CD14-positive monocyte (primary cell): ENCODE measurements around the gene FAM216A. TPM values are rescaled to one million over a fixed set of nuclear protein-coding genes. Genes with fewer than 3 reads are reported as not detected.
A peak's percentile ranks its signal among the peaks of the same experiment; 100 is the strongest.

Experiments
- DNase-seq, 3 donors: peaks; one replicate each; pipeline ENCODE4 v3.0.0-alpha.2; 2011 to 2022
- H2AFZ ChIP-seq: 2 replicates; pipeline ENCODE4 v1.6.0; 2012; ENCODE audit warnings: mild to moderate bottlenecking, low read depth, low read length, inconsistent platforms; ENCODE audit not compliant: insufficient read depth, poor library complexity, severe bottlenecking
- H3K27ac ChIP-seq, 2 donors: 1 replicate in 1 of 2; 2 replicates in 1 of 2; pipeline ENCODE4 v1.5.1; 2012 to 2013; ENCODE audit warnings: low read length in 2 of 2, control low read depth in 1 of 2, inconsistent platforms in 1 of 2, low read depth in 1 of 2, mild to moderate bottlenecking in 1 of 2
- H3K27me3 ChIP-seq, 2 donors: one replicate each; pipeline versions ENCODE4 v1.6.0 to v1.6.1; 2011 to 2013; ENCODE audit warnings: low read length in 2 of 2; ENCODE audit not compliant: control insufficient read depth in 2 of 2, insufficient read depth in 2 of 2
- H3K36me3 ChIP-seq, 2 donors: replicated peaks in 1 of 2; 1 replicate in 1 of 2; 2 replicates in 1 of 2; pipeline versions ENCODE4 v1.5.1 to v1.6.1; 2012 to 2013; ENCODE audit warnings: low read length in 2 of 2, control low read depth in 1 of 2, inconsistent platforms in 1 of 2, mild to moderate bottlenecking in 1 of 2; ENCODE audit not compliant: insufficient read depth in 2 of 2, control insufficient read depth in 1 of 2
- H3K4me1 ChIP-seq, 2 donors: 1 replicate in 1 of 2; 2 replicates in 1 of 2; pipeline versions ENCODE4 v1.5.1 to v1.6.1; 2012 to 2013; ENCODE audit warnings: low read length in 2 of 2, control low read depth in 1 of 2, inconsistent platforms in 1 of 2, mild to moderate bottlenecking in 1 of 2, moderate library complexity in 1 of 2; ENCODE audit not compliant: insufficient read depth in 2 of 2, control insufficient read depth in 1 of 2
- H3K4me2 ChIP-seq: replicated peaks from 2 replicates; pipeline ENCODE3; 2012; ENCODE audit warnings: low read length, moderate library complexity, mild to moderate bottlenecking; ENCODE audit not compliant: poor library complexity, severe bottlenecking; ENCODE audit errors: extremely low read depth
- H3K4me3 ChIP-seq, 3 experiments: fragments of 200-600 bp in 1 of 3; sonication (generic) in 1 of 3; replicated peaks in 1 of 3; 1 replicate in 2 of 3; 2 replicates in 1 of 3; pipeline ENCODE4 v1.5.1; 2011 to 2013; ENCODE audit warnings: low read length in 3 of 3, mild to moderate bottlenecking in 3 of 3, control low read depth in 2 of 3, low read depth in 2 of 3, inconsistent platforms in 1 of 3, moderate library complexity in 1 of 3
- H3K79me2 ChIP-seq: 2 replicates; pipeline ENCODE4 v1.6.0; 2012; ENCODE audit warnings: mild to moderate bottlenecking, control low read depth, inconsistent platforms, low read length, moderate library complexity; ENCODE audit not compliant: insufficient read depth
- H3K9ac ChIP-seq: 2 replicates; pipeline ENCODE4 v1.6.0; 2017; ENCODE audit warnings: low read length, mild to moderate bottlenecking; ENCODE audit not compliant: insufficient read depth, poor library complexity, severe bottlenecking
- H3K9me3 ChIP-seq, 2 donors: replicated peaks in 1 of 2; 1 replicate in 1 of 2; 2 replicates in 1 of 2; pipeline versions ENCODE4 v1.5.1 to v1.6.1; 2012 to 2013; ENCODE audit warnings: low read length in 2 of 2, control low read depth in 1 of 2; ENCODE audit not compliant: control insufficient read depth in 1 of 2, insufficient read depth in 1 of 2
- H4K20me1 ChIP-seq: 2 replicates; pipeline ENCODE4 v1.6.0; 2012; ENCODE audit warnings: mild to moderate bottlenecking, low read length, control low read depth, moderate library complexity; ENCODE audit not compliant: insufficient read depth
- H3K27ac Mint-ChIP-seq, 7 donors: one replicate each; pipeline ENCODE4 v1.8.0; 2020; ENCODE audit warnings: mild to moderate bottlenecking in 7 of 7, mixed read lengths in 7 of 7, moderate library complexity in 6 of 7, inconsistent platforms in 2 of 7
- H3K27me3 Mint-ChIP-seq, 3 donors: one replicate each; pipeline ENCODE4 v1.8.0; 2021 to 2022; ENCODE audit warnings: low read depth in 3 of 3, mild to moderate bottlenecking in 3 of 3, mixed read lengths in 3 of 3, moderate library complexity in 3 of 3, inconsistent platforms in 1 of 3
- H3K36me3 Mint-ChIP-seq, 2 donors: one replicate each; pipeline ENCODE4 v1.8.0; 2020; ENCODE audit warnings: mixed read lengths in 2 of 2, inconsistent platforms in 1 of 2, mild to moderate bottlenecking in 1 of 2
- H3K4me1 Mint-ChIP-seq: one replicate; pipeline ENCODE4 v1.8.0; 2020; ENCODE audit warnings: mild to moderate bottlenecking, mixed read lengths
- H3K4me3 Mint-ChIP-seq, 2 donors: one replicate each; pipeline ENCODE4 v1.8.0; 2020; ENCODE audit warnings: mild to moderate bottlenecking in 2 of 2, mixed read lengths in 2 of 2, moderate library complexity in 1 of 2
- H3K9me3 Mint-ChIP-seq, 7 donors: one replicate each; pipeline ENCODE4 v1.8.0; 2020 to 2022; ENCODE audit warnings: mixed read lengths in 7 of 7, mild to moderate bottlenecking in 6 of 7, moderate library complexity in 6 of 7, inconsistent platforms in 2 of 7
- WGBS: methylation state at CpG from one replicate; pipeline ENCODE4 v1.1.5; 2013; ENCODE audit warnings: missing lambda C conversion rate; ENCODE audit not compliant: insufficient coverage; 5-methylcytosine and 5-hydroxymethylcytosine counted together
- intact Hi-C, 2 donors: fragments of 100-400 bp; cut with micrococcal nuclease; formaldehyde crosslinking; loops; one replicate each; pipeline versions ENCODE4 v1.15.0 to v1.15.1; 2023
- polyA plus RNA-seq, 3 donors: library from polyadenylated mRNA; depleted of rRNA in 1 of 3; unstranded in 2 of 3; stranded (reverse) in 1 of 3; fragments of 300-500 nt in 2 of 3; fragments of >200 nt in 1 of 3; fragmentation: Illumina TruSeq in 2 of 3; gene quantifications; 1 replicate in 2 of 3; 2 replicates in 1 of 3; pipeline ENCODE4 v1.2.3, GENCODE V29; 2012 to 2021
- TF ChIP-seq, protein P1 (sequence below): fragments of 200-600 bp; IDR thresholded peaks from one replicate; pipeline ENCODE4 v1.8.0; 2022; ENCODE audit warnings: antibody characterized with exemption, mild to moderate bottlenecking

FAM216A gene
- polyA plus RNA-seq, 3 donors = 5.1 to 10.9 (median 6.2) TPM

DNA sequence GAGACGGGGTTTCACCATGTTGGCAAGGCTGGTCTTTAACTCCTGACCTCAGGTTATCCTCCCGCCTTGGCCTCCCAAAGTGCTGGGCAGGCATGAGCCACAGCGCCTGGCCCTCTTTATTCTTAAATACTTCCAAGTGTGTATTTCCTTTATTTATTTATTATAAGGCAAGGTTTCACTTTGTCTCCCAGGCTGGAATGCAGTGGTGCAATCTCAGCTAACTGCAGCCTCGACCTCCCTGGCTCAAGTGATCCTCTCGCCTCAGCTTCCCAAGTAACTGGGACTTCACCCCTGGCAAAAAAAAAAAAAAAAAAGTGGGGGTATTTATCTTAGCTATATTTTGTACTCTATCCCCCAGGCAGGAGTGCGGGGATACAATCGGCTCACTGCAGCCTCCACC, 6.8 kb downstream of the FAM216A start:
- peaks cover 0 to 5% of the 10 kb centered on the region in 2 donors for H3K36me3 ChIP-seq
- H3K27ac Mint-ChIP-seq = peak overlapping the region in 1 of 7 donors; percentile 50
- no peaks in the 10 kb centered on the region for H4K20me1 ChIP-seq
- H3K27me3 Mint-ChIP-seq = no peaks in the 10 kb centered on the region
- H3K4me1 Mint-ChIP-seq = no peaks in the 10 kb centered on the region
- H3K27me3 ChIP-seq = no peaks in the 10 kb centered on the region
- peaks cover 0 to 3% (median 0%) of the 10 kb centered on the region in 7 donors for H3K9me3 Mint-ChIP-seq
- peaks cover under 1% of the 10 kb centered on the region in 2 donors for H3K36me3 Mint-ChIP-seq
- no peak overlapping the region for H3K4me3 ChIP-seq
- H3K4me3 Mint-ChIP-seq = no peak overlapping the region
- H3K27ac ChIP-seq = no peak overlapping the region
- peaks cover 20% of the 10 kb centered on the region for H3K79me2 ChIP-seq
- DNase-seq = no peak
- no peaks in the 10 kb centered on the region for H3K4me1 ChIP-seq
- WGBS = no CpG with 5 or more reads among the region's 7 CpGs
- H2AFZ ChIP-seq = no peak overlapping the region
- TF ChIP-seq, protein P1, sequence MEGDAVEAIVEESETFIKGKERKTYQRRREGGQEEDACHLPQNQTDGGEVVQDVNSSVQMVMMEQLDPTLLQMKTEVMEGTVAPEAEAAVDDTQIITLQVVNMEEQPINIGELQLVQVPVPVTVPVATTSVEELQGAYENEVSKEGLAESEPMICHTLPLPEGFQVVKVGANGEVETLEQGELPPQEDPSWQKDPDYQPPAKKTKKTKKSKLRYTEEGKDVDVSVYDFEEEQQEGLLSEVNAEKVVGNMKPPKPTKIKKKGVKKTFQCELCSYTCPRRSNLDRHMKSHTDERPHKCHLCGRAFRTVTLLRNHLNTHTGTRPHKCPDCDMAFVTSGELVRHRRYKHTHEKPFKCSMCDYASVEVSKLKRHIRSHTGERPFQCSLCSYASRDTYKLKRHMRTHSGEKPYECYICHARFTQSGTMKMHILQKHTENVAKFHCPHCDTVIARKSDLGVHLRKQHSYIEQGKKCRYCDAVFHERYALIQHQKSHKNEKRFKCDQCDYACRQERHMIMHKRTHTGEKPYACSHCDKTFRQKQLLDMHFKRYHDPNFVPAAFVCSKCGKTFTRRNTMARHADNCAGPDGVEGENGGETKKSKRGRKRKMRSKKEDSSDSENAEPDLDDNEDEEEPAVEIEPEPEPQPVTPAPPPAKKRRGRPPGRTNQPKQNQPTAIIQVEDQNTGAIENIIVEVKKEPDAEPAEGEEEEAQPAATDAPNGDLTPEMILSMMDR = no peak
- H3K9ac ChIP-seq = no peak overlapping the region
- intact Hi-C loops = no loop called here
- H3K4me2 ChIP-seq = no peak overlapping the region
- no peaks in the 10 kb centered on the region for H3K9me3 ChIP-seq

DNA sequence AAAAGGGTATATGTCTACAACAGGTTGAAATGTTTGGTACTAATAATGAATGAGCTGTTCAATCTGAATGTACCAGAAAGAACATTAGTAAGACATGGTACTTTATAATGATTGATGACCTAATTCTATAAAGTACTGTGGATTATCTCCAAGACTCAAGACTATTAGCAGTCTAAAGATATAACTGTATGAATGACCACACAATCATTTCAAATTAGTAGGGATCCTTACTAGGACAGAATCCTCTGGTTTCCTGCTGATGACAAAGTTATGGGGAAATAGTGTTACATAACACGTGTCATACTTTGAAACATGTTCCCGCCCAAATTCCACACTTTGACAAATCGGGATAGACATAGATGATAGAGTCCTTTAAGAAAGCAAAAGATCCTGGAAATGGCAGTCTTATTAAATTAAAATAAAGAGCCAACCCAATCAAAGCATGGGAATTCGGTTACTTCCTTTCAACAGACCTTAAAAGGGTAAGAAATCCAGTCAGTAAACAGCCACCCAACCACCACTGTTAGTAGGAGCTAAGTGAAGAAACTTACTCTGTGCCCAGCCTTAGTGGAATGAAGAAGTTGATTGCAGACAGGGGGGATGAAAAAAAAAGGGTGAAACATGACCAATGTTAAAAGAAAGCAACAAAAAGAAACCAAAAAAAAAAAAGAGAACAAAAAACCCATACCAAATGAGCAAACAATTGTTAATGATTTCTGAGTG, 30.5 kb downstream of the FAM216A start:
- TF ChIP-seq, protein P1 = no peak
- Histone ChIP-seq H2AFZ (no peak overlapping the region), H3K4me1 (peaks cover 29 to 49% of the 10 kb centered on the region in 2 donors), H3K36me3 (peaks cover 24 to 28% of the 10 kb centered on the region in 2 donors), H3K4me2 (peak overlapping the region; percentile 80), H4K20me1 (peaks cover 59% of the 10 kb centered on the region), H3K79me2 (peaks cover 79% of the 10 kb centered on the region), H3K4me3 (peak overlapping the region in 1 of 3 experiments; percentile 52), H3K27me3 (no peaks in the 10 kb centered on the region), H3K9me3 (no peaks in the 10 kb centered on the region), H3K9ac (no peak overlapping the region), H3K27ac (peak overlapping the region in 1 of 2 donors; percentile 60)
- H3K36me3 Mint-ChIP-seq = peaks cover 16 to 26% of the 10 kb centered on the region in 2 donors
- peaks cover 38% of the 10 kb centered on the region for H3K4me1 Mint-ChIP-seq
- intact Hi-C loops = no loop called here
- no peaks in the 10 kb centered on the region for H3K9me3 Mint-ChIP-seq
- no peaks in the 10 kb centered on the region for H3K27me3 Mint-ChIP-seq
- peak overlapping the region; percentile 70 to 92 (median 89) for H3K27ac Mint-ChIP-seq
- peak overlapping the region; percentile 18 to 71 for H3K4me3 Mint-ChIP-seq
- peak; percentile 29 to 58 (median 54) for DNase-seq
- no CpG with 5 or more reads among the region's 4 CpGs for WGBS
